OCI-LY3 (cell line): ENCODE results near the gene LIN28A.

ENCODE experiments used
- H2AFZ ChIP-seq: fragments of 200-600, 300-600 bp; shearing (Covaris generic); 2 replicates; pipeline ENCODE4 v1.6.0; 2014; ENCODE audit warnings: antibody characterized with exemption, low read depth, low read length
- H3K27ac ChIP-seq: fragments of 200-600, 300-600 bp; sonication (generic); 2 replicates; pipeline ENCODE4 v1.5.1; 2014; ENCODE audit warnings: mild to moderate bottlenecking, low read length, moderate library complexity, mixed read lengths
- H3K27me3 ChIP-seq: fragments of 200-600, 300-600 bp; sonication (generic); 2 replicates; pipeline ENCODE4 v1.6.1; 2014; ENCODE audit warnings: low read depth, low read length, mixed read lengths
- H3K36me3 ChIP-seq: fragments of 200-600, 300-600 bp; sonication (generic); replicated peaks from 2 replicates; pipeline ENCODE3; 2014; ENCODE audit warnings: low read depth, low read length, mixed read lengths
- H3K4me1 ChIP-seq: fragments of 300-600, 200-600 bp; sonication (generic); 2 replicates; pipeline ENCODE4 v1.6.1; 2014; ENCODE audit warnings: low read length, mixed read lengths
- H3K4me2 ChIP-seq: fragments of 200-600, 300-600 bp; sonication (generic); 2 replicates; pipeline ENCODE4 v1.6.1; 2014; ENCODE audit warnings: low read length, mixed read lengths
- H3K4me3 ChIP-seq: fragments of 300-600, 200-600 bp; sonication (generic); 2 replicates; pipeline ENCODE4 v1.5.1; 2014; ENCODE audit warnings: antibody characterized with exemption, mild to moderate bottlenecking, low read length, moderate library complexity
- H3K79me2 ChIP-seq: fragments of 300-600, 200-600 bp; shearing (Covaris generic); 2 replicates; pipeline ENCODE4 v1.6.1; 2014; ENCODE audit warnings: mild to moderate bottlenecking, low read length, mixed read lengths
- H3K9ac ChIP-seq: fragments of 300-600, 200-600 bp; shearing (Covaris generic); 2 replicates; pipeline ENCODE4 v1.6.0; 2014; ENCODE audit warnings: mild to moderate bottlenecking, low read length, moderate library complexity
- H3K9me3 ChIP-seq: fragments of 200-600, 300-600 bp; shearing (Covaris generic); 2 replicates; pipeline ENCODE4 v1.6.1; 2014; ENCODE audit warnings: low read length, mixed read lengths; ENCODE audit not compliant: insufficient read depth
- H4K20me1 ChIP-seq: fragments of 200-600, 300-600 bp; sonication (generic); 2 replicates; pipeline ENCODE4 v1.6.1; 2016; ENCODE audit warnings: low read length, mixed read lengths; ENCODE audit not compliant: insufficient read depth
- EZH2phosphoT487 ChIP-seq: fragments of 200-600 bp; shearing (Covaris generic); IDR thresholded peaks from 2 replicates; pipeline ENCODE4 v1.6.1; 2018; ENCODE audit warnings: antibody characterized with exemption, mixed run types, low read depth
- TF ChIP-seq, protein P1 (sequence below): fragments of 200-600, 300-600 bp; sonication (generic); IDR thresholded peaks from 2 replicates; pipeline ENCODE4 v1.5.1; 2014; ENCODE audit warnings: antibody characterized with exemption, low read length, low read depth

The LIN28A gene

DNA sequence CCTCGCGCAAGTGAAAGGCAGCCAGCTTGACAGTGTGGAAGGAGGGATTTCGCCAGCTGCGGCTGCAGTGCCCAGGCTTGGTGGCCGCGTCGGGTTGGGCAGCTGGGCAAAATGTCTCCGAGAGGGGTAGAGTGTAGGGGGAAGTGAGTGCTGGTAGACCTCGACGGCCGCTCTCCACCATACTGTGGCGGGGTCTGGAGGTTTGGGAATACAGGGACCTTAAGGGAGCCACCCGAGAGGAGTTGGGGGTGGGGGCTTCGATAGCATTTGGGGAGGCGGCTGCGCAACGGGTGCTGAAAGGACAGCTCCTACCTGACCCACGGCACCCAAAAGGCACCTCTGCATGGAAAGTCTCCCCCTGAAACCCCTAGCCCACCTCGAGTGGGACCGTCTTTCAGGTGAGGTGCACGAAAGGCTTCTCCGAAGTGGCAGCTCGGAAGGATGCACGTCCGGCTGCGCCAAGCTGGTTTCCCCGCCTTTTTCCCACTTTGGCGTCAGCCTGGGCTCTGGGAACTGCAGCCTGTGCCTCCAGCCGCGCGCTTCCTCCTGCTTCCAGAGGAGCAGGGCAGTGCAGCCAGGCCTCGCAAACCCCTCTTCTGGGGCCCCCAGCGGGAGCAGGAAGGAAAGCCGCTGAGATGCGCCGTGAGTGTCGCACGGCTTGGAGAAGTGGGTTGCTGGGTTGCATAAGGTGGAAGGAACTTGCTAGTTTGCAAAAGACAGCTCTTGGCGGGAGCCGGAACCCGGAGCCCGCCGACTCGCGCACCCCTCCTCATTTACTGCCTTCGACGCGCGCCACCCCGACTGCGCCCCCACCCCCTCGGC, 61.1 kb downstream of the LIN28A start:
- H2AFZ ChIP-seq, result no peak overlapping the region
- TF ChIP-seq EZH2phosphoT487, result no peak
- TF ChIP-seq, protein P1, sequence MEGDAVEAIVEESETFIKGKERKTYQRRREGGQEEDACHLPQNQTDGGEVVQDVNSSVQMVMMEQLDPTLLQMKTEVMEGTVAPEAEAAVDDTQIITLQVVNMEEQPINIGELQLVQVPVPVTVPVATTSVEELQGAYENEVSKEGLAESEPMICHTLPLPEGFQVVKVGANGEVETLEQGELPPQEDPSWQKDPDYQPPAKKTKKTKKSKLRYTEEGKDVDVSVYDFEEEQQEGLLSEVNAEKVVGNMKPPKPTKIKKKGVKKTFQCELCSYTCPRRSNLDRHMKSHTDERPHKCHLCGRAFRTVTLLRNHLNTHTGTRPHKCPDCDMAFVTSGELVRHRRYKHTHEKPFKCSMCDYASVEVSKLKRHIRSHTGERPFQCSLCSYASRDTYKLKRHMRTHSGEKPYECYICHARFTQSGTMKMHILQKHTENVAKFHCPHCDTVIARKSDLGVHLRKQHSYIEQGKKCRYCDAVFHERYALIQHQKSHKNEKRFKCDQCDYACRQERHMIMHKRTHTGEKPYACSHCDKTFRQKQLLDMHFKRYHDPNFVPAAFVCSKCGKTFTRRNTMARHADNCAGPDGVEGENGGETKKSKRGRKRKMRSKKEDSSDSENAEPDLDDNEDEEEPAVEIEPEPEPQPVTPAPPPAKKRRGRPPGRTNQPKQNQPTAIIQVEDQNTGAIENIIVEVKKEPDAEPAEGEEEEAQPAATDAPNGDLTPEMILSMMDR, result no peak
- H3K4me1 ChIP-seq, result peaks cover 16% of the 10 kb centered on the region

DNA sequence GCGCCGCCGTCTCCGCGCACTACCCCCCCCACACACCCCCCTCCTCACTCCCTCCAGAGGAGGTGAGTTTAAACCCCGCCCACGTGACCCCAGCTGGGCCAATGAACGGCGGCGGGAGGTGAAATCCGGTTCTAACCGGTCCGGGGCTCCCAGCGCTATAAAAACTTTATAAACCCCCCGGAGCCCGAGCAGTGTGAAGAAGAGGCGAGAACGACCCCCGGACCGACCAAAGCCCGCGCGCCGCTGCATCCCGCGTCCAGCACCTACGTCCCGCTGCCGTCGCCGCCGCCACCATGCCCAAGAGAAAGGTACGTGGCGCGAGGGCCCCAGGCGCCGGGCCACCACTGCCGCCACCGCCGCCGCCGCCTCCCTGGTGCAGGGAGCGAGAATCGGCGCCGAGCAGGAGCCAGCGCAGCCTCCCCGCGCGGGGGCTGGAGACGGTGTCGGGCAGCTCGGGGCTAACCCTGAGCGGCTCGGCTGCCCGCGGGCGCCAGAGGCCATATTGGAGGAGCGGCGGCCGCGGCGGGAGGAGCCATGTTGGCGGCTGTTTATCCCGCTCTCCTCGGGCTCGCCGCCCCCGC, 61.8 kb downstream of the LIN28A start, which contains the start of gene HMGN2:
HMGN2 (plus strand) TSS at position 121 of the 581 bp plus-strand sequence; CDS start at position 294, 173 bp downstream.
- no peaks in the 10 kb centered on the region for H3K27me3 ChIP-seq
- H2AFZ ChIP-seq, result no peak within 1 kb of the TSS
- peaks cover 42% of the 10 kb centered on the region for H3K36me3 ChIP-seq
- H3K4me2 ChIP-seq, result peak within 1 kb of the TSS; percentile 93
- peaks cover 16% of the 10 kb centered on the region for H3K4me1 ChIP-seq
- no peak for TF ChIP-seq EZH2phosphoT487
- TF ChIP-seq, protein P1, result no peak
- H3K27ac ChIP-seq, result peak within 1 kb of the TSS; percentile 91
- H3K79me2 ChIP-seq, result peaks cover 20% of the 10 kb centered on the region
- H3K9ac ChIP-seq, result peak within 1 kb of the TSS; percentile 98
- H3K9me3 ChIP-seq, result no peaks in the 10 kb centered on the region
- peak within 1 kb of the TSS; percentile 94 for H3K4me3 ChIP-seq
- peaks cover 19% of the 10 kb centered on the region for H4K20me1 ChIP-seq

More for the DNA sequence above, 61.1 kb downstream of the LIN28A start:
- Histone ChIP-seq H4K20me1 (peaks cover 19% of the 10 kb centered on the region), H3K27me3 (no peaks in the 10 kb centered on the region), H3K79me2 (peaks cover 20% of the 10 kb centered on the region), H3K36me3 (peaks cover 40% of the 10 kb centered on the region), H3K9ac (peak overlapping the region; percentile 98), H3K4me3 (peak overlapping the region; percentile 94), H3K27ac (peak overlapping the region; percentile 51), H3K9me3 (no peaks in the 10 kb centered on the region), H3K4me2 (peak overlapping the region; percentile 93)

DNA sequence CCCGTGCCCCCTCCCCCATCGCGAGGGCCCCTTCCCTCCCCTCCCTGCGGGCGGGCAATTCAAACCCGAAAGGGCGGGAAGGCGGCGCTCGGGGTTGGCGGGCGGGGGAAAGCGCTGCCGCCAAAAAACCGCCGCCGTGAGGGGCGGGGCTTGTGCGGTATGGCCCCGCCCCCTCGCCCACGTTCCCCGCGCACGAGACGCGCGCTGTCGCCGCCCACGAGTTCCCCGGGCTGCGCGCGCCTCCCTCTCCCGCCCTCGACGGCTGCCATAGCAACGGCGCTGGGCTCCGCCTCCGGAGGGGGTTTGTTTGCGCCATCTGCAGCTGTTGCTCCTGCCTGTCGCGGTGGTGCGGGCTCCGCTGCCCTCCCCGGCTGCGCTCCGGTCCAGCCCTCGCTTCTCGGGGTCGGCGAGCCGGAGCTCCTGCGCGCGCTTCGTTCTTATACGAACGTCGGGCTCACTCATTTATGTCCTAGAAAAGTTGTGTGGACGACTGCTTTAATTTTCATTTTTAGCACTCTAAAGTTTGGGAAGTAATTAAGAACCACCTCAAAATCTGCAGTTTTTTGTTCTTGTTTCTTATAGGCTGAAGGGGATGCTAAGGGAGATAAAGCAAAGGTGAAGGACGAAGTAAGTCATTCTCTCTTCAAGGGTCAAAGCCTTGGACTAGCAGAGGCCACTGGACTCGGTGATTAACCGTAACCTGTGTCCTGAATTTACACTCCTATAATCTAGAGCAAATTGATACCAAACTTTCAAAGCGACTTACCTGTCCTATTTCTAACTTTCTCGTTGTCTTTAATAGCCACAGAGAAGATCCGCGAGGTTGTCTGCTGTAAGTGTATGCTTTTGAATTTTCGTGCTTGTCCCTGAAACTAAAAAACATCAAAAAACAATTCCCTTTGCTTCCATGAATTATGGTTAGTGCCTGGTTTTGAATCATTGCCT, 62.6 kb downstream of the LIN28A start:
- Histone ChIP-seq H3K9me3 (no peaks in the 10 kb centered on the region), H3K36me3 (peaks cover 44% of the 10 kb centered on the region), H3K27me3 (no peaks in the 10 kb centered on the region), H3K9ac (peak overlapping the region; percentile 98), H2AFZ (no peak overlapping the region), H3K79me2 (peaks cover 20% of the 10 kb centered on the region), H4K20me1 (peaks cover 19% of the 10 kb centered on the region), H3K4me3 (peak overlapping the region; percentile 94), H3K27ac (peak overlapping the region; percentile 91), H3K4me1 (peaks cover 16% of the 10 kb centered on the region), H3K4me2 (peak overlapping the region; percentile 66)
- TF ChIP-seq EZH2phosphoT487, result no peak
- TF ChIP-seq, protein P1, result no peak

DNA sequence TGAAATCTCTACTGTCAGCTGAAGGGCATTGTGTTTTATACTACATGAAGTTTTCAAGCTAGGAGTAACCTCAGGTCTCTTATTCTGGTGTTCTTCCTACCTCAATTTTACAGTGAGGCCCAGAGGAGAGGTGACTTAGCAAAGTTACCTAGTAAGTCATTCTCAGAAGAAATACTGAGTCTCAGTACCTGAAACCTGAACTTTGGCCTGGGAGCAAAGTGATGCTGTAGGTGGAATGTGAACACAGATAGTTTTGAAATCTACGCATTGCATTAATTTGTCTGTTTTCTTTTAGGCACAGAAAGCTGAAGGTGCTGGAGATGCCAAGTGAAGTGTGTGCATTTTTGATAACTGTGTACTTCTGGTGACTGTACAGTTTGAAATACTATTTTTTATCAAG, 64.2 kb downstream of the LIN28A start:
- no peak overlapping the region for H3K27ac ChIP-seq
- peaks cover 19% of the 10 kb centered on the region for H4K20me1 ChIP-seq
- H3K4me2 ChIP-seq, result no peak overlapping the region; the same call in 1 of the 2 replicates
- peaks cover 44% of the 10 kb centered on the region for H3K36me3 ChIP-seq
- no peak overlapping the region for H3K4me3 ChIP-seq
- peaks cover 20% of the 10 kb centered on the region for H3K79me2 ChIP-seq
- no peak overlapping the region for H2AFZ ChIP-seq
- TF ChIP-seq EZH2phosphoT487, result no peak
- TF ChIP-seq, protein P1, result no peak
- peaks cover 16% of the 10 kb centered on the region for H3K4me1 ChIP-seq
- no peaks in the 10 kb centered on the region for H3K27me3 ChIP-seq
- H3K9me3 ChIP-seq, result no peaks in the 10 kb centered on the region
- H3K9ac ChIP-seq, result no peak overlapping the region
